22Rv1 (cell line): Measurements from ENCODE around the gene KCNH8.

ENCODE experiments used
- CTCF ChIP-seq: fragments of 450-650 bp; IDR thresholded peaks from 2 replicates; pipeline ENCODE4 v1.5.1; 2017; ENCODE audit warnings: mild to moderate bottlenecking
- ZFX ChIP-seq: fragments of 450-650 bp; IDR thresholded peaks from 2 replicates; pipeline ENCODE4 v1.6.1; 2017; ENCODE audit warnings: antibody characterized with exemption, borderline replicate concordance

GRCh38 chr3:19110335-19110895 lies 37.9 kb upstream of the KCNH8 start:
- no peak for TF ChIP-seq CTCF
- TF ChIP-seq ZFX, result no peak
